Neuronal stem cell (in vitro differentiated cells): ENCODE data around the gene PRSS21.

Experiments
- DNase-seq: peaks from one replicate; pipeline ENCODE4 v3.0.0-alpha.2; 2013; ENCODE audit warnings: low spot score
- H2AFZ ChIP-seq: one replicate; pipeline ENCODE4 v1.6.1; 2013; ENCODE audit warnings: mild to moderate bottlenecking, low read length, inconsistent platforms
- H2AK5ac ChIP-seq: 2 replicates; pipeline ENCODE4 v1.6.1; 2013; ENCODE audit warnings: low read depth, mild to moderate bottlenecking, inconsistent platforms, low read length, moderate library complexity, mixed read lengths
- H2BK120ac ChIP-seq: 2 replicates; pipeline ENCODE4 v1.6.1; 2013; ENCODE audit warnings: low read depth, mild to moderate bottlenecking, inconsistent platforms, low read length, moderate library complexity, mixed read lengths
- H2BK12ac ChIP-seq: one replicate; pipeline ENCODE4 v1.6.1; 2013; ENCODE audit warnings: low read length, inconsistent platforms
- H2BK15ac ChIP-seq: 2 replicates; pipeline ENCODE4 v1.6.1; 2013; ENCODE audit warnings: mild to moderate bottlenecking, low read length, inconsistent platforms, mixed read lengths
- H2BK5ac ChIP-seq: one replicate; pipeline ENCODE4 v1.6.1; 2013; ENCODE audit warnings: inconsistent platforms, mild to moderate bottlenecking, low read length, moderate library complexity
- H3K14ac ChIP-seq: one replicate; pipeline ENCODE4 v1.6.1; 2013; ENCODE audit warnings: low read length, inconsistent platforms
- H3K18ac ChIP-seq: 2 replicates; pipeline ENCODE4 v1.6.1; 2013; ENCODE audit warnings: low read length, inconsistent platforms
- H3K23ac ChIP-seq: 2 replicates; pipeline ENCODE4 v1.6.1; 2013; ENCODE audit warnings: low read depth, mild to moderate bottlenecking, mixed read lengths, low read length, inconsistent platforms; ENCODE audit not compliant: poor library complexity
- H3K27ac ChIP-seq: replicated peaks from 3 replicates; pipeline ENCODE4 v1.5.1; 2013; ENCODE audit warnings: low read length, inconsistent platforms
- H3K27me3 ChIP-seq, 3 experiments: 2 replicates each; pipeline ENCODE4 v1.6.1; 2013; ENCODE audit warnings: low read length in 3 of 3, mild to moderate bottlenecking in 2 of 3, inconsistent platforms in 1 of 3, low read depth in 1 of 3, mixed read lengths in 1 of 3, moderate library complexity in 1 of 3; ENCODE audit not compliant: control insufficient read depth in 3 of 3, insufficient read depth in 3 of 3
- H3K36me3 ChIP-seq, 2 donors: replicated peaks in 1 of 2; 2 replicates each; pipeline ENCODE4 v1.6.1; 2013; ENCODE audit warnings: low read length in 2 of 2; ENCODE audit not compliant: control insufficient read depth in 2 of 2, insufficient read depth in 2 of 2
- H3K4ac ChIP-seq: 2 replicates; pipeline ENCODE4 v1.6.1; 2013; ENCODE audit warnings: inconsistent platforms, mild to moderate bottlenecking, low read length, moderate library complexity
- H3K4me1 ChIP-seq, 2 donors: 1 replicate in 1 of 2; 2 replicates in 1 of 2; pipeline ENCODE4 v1.6.1; 2013; ENCODE audit warnings: low read length in 2 of 2, low read depth in 1 of 2; ENCODE audit not compliant: control insufficient read depth in 2 of 2, insufficient read depth in 1 of 2
- H3K4me2 ChIP-seq: one replicate; pipeline ENCODE4 v1.6.1; 2013; ENCODE audit warnings: mild to moderate bottlenecking, low read length, inconsistent platforms; ENCODE audit not compliant: insufficient read depth, poor library complexity, severe bottlenecking
- H3K4me3 ChIP-seq, 2 donors: 2 replicates each; pipeline ENCODE4 v1.5.1; 2013; ENCODE audit warnings: low read length in 2 of 2, mild to moderate bottlenecking in 2 of 2, inconsistent platforms in 1 of 2, moderate library complexity in 1 of 2
- H3K79me1 ChIP-seq: one replicate; pipeline ENCODE4 v1.6.1; 2013; ENCODE audit warnings: low read depth, mild to moderate bottlenecking, inconsistent platforms, low read length, moderate library complexity
- H3K9ac ChIP-seq: one replicate; pipeline ENCODE4 v1.6.1; 2013; ENCODE audit warnings: mild to moderate bottlenecking, low read depth, low read length, inconsistent platforms; ENCODE audit not compliant: poor library complexity
- H3K9me3 ChIP-seq, 2 donors: replicated peaks in 1 of 2; 2 replicates each; pipeline versions ENCODE3 to v1.6.1; 2013; ENCODE audit warnings: low read length in 2 of 2, mild to moderate bottlenecking in 2 of 2, inconsistent platforms in 1 of 2, low read depth in 1 of 2, mixed read lengths in 1 of 2, moderate library complexity in 1 of 2; ENCODE audit not compliant: control insufficient read depth in 2 of 2, insufficient read depth in 1 of 2
- H4K8ac ChIP-seq: one replicate; pipeline ENCODE4 v1.6.1; 2013; ENCODE audit warnings: low read depth, mild to moderate bottlenecking, inconsistent platforms, low read length, moderate library complexity
- H4K91ac ChIP-seq: one replicate; pipeline ENCODE4 v1.6.1; 2013; ENCODE audit warnings: low read length, low read depth, mild to moderate bottlenecking, inconsistent platforms; ENCODE audit not compliant: poor library complexity
- WGBS, 2 donors: extraction: QIAGEN DNeasy Blood & Tissue Kit; methylation state at CpG; one replicate each; pipeline ENCODE4 v1.1.7; 2013; ENCODE audit warnings: missing lambda C conversion rate in 2 of 2, mixed read lengths in 1 of 2; ENCODE audit not compliant: insufficient read length in 2 of 2, insufficient replicate concordance in 1 of 2; ENCODE audit errors: extremely low coverage in 2 of 2; 5-methylcytosine and 5-hydroxymethylcytosine counted together

PRSS21 gene

GRCh38 chr16:2856061-2856670, 39.1 kb downstream of the PRSS21 start:
- no CpG with 5 or more reads among the region's 14 CpGs for WGBS, 2 donors
- H2BK5ac ChIP-seq = no peak overlapping the region
- H3K4me2 ChIP-seq = no peak overlapping the region
- H3K4ac ChIP-seq = no peak overlapping the region
- H3K36me3 ChIP-seq = no peaks in the 10 kb centered on the region
- H4K8ac ChIP-seq = no peak overlapping the region
- peaks cover 4 to 14% of the 10 kb centered on the region in 2 donors for H3K9me3 ChIP-seq
- no peak overlapping the region for H3K9ac ChIP-seq
- H2BK120ac ChIP-seq = no peak overlapping the region
- H3K27ac ChIP-seq = no peak overlapping the region
- DNase-seq = no peak
- no peaks in the 10 kb centered on the region for H3K4me1 ChIP-seq
- H2AFZ ChIP-seq = no peak overlapping the region
- H2BK15ac ChIP-seq = no peak overlapping the region
- H3K27me3 ChIP-seq = peaks cover 13 to 41% (median 32%) of the 10 kb centered on the region in 3 experiments
- H3K4me3 ChIP-seq = peak overlapping the region in 1 of 2 donors; percentile 19
- no peaks in the 10 kb centered on the region for H3K79me1 ChIP-seq
- no peak overlapping the region for H2AK5ac ChIP-seq
- no peak overlapping the region for H3K18ac ChIP-seq
- H2BK12ac ChIP-seq = no peak overlapping the region
- no peak overlapping the region for H4K91ac ChIP-seq
- no peak overlapping the region for H3K14ac ChIP-seq
- H3K23ac ChIP-seq = no peak overlapping the region

GRCh38 chr16:2856686-2857450, 39.8 kb downstream of the PRSS21 start:
- Histone ChIP-seq H4K8ac (no peak overlapping the region), H3K4me3 (peak overlapping the region in 1 of 2 donors; percentile 19), H2BK5ac (no peak overlapping the region), H2BK120ac (no peak overlapping the region), H3K14ac (peak overlapping the region; percentile 56), H2BK15ac (no peak overlapping the region), H3K4me1 (no peaks in the 10 kb centered on the region), H3K18ac (no peak overlapping the region), H2AFZ (no peak overlapping the region), H3K36me3 (no peaks in the 10 kb centered on the region), H2AK5ac (no peak overlapping the region), H3K27ac (no peak overlapping the region), H3K4me2 (no peak overlapping the region), H3K79me1 (no peaks in the 10 kb centered on the region), H3K9me3 (peaks cover 4 to 14% of the 10 kb centered on the region in 2 donors), H4K91ac (no peak overlapping the region), H2BK12ac (no peak overlapping the region), H3K9ac (no peak overlapping the region), H3K27me3 (peaks cover 13 to 41% (median 32%) of the 10 kb centered on the region in 3 experiments), H3K23ac (peak overlapping the region; percentile 55), H3K4ac (no peak overlapping the region)
- WGBS, 2 donors = no CpG with 5 or more reads among the region's 24 CpGs
- DNase-seq = no peak

GRCh38 chr16:2857451-2858244, 40.6 kb downstream of the PRSS21 start, which contains the start of gene PRSS22:
PRSS22 (minus strand) TSS chr16:2858170; CDS start chr16:2858104, 66 bp downstream.
- no peak for DNase-seq

More at GRCh38 chr16:2857451-2858244, 40.6 kb downstream of the PRSS21 start, which contains the start of gene PRSS22:
- no peaks in the 10 kb centered on the region for H3K4me1 ChIP-seq
- H2BK12ac ChIP-seq = no peak within 1 kb of the TSS
- no peak within 1 kb of the TSS for H2BK15ac ChIP-seq
- H3K4ac ChIP-seq = no peak within 1 kb of the TSS
- H3K79me1 ChIP-seq = no peaks in the 10 kb centered on the region
- peak within 1 kb of the TSS; percentile 83 for H2AFZ ChIP-seq
- H2BK5ac ChIP-seq = no peak within 1 kb of the TSS
- no peak within 1 kb of the TSS for H2BK120ac ChIP-seq
- H3K27ac ChIP-seq = no peak within 1 kb of the TSS
- H3K14ac ChIP-seq = peak within 1 kb of the TSS; percentile 56
- no peak within 1 kb of the TSS for H4K91ac ChIP-seq
- H4K8ac ChIP-seq = no peak within 1 kb of the TSS
- H3K9ac ChIP-seq = peak within 1 kb of the TSS; percentile 70
- H3K27me3 ChIP-seq = peaks cover 13 to 41% (median 32%) of the 10 kb centered on the region in 3 experiments
- H3K4me3 ChIP-seq = no peak within 1 kb of the TSS
- H3K9me3 ChIP-seq = peaks cover 4 to 14% of the 10 kb centered on the region in 2 donors
- peak within 1 kb of the TSS; percentile 74 for H3K18ac ChIP-seq
- H3K36me3 ChIP-seq = no peaks in the 10 kb centered on the region
- H3K23ac ChIP-seq = peak within 1 kb of the TSS; percentile 73
- peak within 1 kb of the TSS; percentile 18 for H3K4me2 ChIP-seq
- H2AK5ac ChIP-seq = peak within 1 kb of the TSS; percentile 37
- WGBS, 2 donors = no CpG with 5 or more reads among the region's 42 CpGs
